Ramos (cell line): ENCODE measurements around the gene MAP3K8.
"Not testable (repeated sequence)": the region's sequence is repeated elsewhere in the genome, so short reads cannot be mapped to it uniquely, and the experiment has no call there.

Experiments used
- in situ Hi-C: fragments of 300-500 bp; cut with MboI; formaldehyde crosslinking; loops from one replicate; pipeline ENCODE4 v1.14.3; 2022; ENCODE audit warnings: low sequenced_read_pairs; ENCODE audit not compliant: unreplicated experiment

MAP3K8 gene

DNA sequence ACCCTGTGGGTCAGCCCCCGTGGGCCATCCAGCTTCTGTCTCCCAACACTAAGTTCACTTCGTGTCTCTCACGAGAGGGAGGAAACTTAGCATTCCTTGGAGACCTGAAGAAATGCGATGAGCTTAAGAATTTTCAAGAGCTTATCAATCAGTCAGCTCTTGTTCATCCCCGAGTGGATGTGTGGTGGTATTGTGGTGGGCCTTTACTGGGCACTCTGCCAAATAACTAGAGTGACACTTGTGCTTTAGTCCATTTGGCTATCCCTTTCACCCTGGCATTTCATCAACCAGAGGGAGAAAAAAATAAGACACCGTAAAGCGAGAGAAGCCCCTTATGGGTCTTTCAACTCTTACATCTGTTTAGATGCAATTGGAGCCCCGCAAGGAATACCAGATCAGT, 45.5 kb downstream of the MAP3K8 start:
- in situ Hi-C loops, result not testable (repeated sequence)

DNA sequence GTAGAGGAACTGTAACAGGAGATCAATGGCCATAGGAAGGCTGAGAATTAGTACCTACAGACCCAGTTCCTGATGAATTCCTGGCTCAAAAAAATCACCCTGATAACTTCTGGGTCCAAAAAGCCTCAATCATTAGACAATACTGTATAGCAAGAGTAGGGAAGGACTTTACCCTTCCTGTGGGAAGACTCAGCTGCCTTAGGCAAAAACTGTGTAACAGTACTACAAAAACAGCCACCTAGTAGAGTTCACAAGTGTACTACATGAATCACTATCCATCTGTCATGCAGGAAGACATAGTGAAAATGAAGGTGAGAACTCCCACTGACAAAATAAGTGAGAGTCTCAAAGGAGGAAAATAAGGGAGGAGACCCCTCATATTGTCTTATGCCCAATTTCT, 47.6 kb downstream of the MAP3K8 start:
- in situ Hi-C loops, result no loop called here

DNA sequence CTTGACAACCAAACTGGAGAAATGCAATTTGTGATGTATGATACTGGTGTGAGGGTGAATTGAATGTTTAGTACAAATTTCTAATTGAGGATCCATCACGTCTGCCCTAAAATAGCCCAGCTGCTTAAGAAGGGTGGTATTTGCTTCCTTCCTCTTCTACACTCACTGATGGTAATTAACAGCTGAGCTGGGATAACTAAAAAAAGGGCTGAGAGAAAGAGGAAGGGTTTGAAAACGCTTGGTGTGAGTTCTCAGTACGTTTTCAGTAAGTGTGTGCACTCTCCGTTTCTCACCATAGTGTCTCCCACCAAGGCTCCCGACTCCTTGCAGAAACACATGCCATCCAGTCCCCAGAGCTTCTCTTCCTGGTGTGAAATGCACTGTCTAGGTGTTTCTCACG, 54.3 kb downstream of the MAP3K8 start:
- in situ Hi-C loops, result no loop called here

DNA sequence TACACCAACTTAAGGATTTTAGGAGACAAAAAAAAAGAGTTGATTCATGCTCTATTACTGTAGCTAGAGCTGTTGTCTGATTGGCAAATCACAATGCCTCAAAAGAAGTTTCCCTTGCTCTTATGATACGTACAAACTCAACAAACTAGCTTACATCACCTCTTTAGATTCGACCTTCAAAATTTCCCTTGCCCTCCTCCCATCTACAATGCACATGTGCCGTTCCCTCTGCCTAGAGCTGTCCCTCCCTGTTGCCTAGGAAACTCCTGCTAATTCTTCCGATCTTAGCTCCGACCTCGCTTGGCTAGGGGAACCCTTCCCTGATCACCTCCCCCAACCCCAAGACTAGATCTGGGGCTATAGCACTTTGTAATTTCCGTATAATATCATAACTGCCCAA, 55.4 kb downstream of the MAP3K8 start:
- in situ Hi-C loops, result no loop called here

DNA sequence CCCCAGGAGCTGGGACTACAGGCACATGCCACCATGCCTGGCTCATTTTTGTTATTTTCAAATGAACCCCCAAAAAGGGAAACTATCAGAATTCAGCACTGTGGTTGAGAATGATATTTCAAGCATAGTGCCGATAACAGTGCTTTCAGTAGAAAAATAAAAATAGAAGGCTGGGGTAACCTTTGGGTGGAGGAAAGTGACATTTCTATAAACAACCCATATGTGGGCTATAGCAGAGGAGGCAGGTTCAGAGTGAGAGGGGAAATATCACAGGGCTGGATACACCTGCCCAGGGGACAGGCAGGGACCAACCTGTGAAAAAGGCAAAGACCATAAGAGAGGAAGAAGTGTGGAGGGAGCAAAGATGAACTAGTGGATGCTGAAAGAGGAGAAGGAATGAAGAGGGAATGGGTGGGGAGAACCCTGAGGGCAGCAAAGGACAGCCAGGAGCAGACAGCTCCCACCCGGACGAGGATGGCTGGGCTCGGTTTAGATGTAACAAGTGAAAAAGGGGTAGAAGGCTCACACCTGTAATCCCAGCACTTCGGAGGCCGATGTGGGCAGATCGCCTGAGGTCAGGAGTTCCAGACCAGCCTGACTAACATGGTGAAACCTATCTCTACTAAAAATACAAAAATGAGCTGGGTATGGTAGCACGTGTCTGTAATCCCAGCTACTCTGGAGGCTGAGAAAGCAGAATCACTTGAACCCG, 56.5 kb downstream of the MAP3K8 start:
- in situ Hi-C loops, result no loop called here

DNA sequence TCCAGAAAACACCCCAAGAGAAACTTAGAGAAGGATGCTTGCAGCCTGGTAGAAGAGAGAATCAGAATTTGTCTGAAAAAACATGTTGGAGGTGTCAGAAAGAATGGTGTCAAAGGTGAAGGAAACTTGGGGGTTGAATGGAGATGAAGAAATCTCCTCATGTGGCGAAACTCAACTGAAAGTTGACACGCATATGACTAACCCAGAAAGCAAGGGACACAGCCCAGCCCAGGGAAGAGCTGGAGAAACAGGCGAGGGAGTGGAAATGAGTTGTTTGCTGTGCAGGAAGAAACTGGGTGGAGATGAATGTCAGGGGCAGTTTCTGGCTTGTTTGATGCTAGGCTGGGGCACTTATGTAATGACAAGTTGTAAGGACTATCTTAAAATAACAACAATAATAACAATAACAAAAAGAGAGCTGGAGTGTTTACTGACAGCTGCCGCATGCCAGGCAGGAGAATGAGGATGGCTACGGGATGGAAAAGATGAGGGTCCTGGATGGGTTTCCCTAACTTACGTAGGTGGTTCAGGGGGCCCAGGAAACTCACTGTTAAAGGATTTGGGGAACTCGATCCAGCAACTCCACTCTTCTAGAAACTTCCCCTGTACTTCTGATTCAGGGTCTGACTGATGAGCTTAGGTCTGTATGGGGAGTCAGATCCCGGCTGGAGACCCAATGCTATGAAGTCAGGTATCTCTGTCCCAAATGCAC, 57.4 kb downstream of the MAP3K8 start:
- in situ Hi-C loops, result no loop called here

DNA sequence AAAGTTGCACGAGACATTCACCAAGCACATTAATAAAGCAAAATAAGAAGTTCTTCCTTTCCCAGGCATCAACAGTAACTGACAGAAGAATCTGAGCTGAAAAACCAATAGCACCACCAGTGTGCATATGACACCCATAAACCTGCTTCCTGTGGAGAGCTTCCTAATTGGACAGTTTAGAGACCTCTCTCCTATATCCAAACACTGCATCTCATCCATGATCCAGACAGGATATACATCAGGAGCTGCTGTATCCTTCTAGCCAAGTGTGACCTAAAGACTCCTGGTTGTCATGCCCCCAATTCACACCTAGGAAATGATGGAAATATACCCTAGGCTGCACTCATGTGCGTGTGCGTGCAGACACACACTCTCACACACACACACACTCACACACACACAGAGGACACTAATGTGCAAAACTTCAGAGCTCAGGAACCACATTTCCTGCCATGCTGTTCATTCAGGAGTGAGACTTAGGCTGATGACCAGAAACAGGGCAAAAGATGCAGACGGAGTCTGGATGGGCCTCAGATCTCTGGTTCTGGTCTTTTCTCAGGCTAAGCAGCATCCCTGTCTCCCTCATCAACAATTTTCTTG, 58.0 kb downstream of the MAP3K8 start:
- in situ Hi-C loops, result no loop called here

DNA sequence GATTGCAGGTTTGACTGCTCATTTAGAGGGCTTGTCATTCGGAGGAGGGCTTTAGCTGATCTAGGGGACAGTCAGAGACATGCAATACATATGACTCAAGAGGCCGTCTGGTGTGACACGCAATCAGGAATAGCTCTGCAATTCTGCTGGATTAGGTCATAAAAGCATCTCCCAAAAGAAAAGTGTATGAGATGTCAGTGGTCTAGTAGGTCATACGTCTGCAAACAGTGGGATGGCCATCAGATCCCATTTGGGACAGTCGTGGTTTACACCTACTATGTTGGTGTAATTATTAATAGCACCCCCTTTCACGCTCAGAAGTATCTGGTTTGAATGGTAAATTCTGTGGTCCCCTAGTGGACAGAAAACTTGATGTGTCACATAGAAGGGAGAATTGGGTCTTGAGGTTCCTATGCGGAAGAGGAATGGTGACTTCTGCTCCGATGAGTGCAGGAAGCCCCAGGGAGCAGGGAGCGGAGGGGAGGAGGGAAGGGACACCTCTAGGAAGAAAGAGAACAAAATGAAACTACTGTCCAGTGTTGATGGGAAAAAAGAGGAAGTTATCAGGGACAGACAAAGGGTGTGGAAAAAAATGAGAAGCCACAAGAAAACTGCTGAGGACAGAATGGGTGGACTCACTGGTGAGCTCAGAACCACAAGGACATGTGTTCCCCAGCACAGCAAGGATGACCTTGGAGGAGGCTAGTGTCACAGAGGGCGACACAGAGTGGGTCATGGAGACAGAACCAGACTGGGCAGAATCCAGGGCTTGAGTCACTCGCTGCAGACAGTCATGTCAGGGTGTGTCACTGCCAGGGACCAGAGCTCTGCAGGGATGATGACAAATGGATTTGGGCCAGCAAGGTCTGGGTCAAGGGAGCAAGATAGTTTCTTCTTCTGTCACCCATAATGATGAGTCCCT, 59.9 kb downstream of the MAP3K8 start:
- in situ Hi-C loops, result no loop called here

DNA sequence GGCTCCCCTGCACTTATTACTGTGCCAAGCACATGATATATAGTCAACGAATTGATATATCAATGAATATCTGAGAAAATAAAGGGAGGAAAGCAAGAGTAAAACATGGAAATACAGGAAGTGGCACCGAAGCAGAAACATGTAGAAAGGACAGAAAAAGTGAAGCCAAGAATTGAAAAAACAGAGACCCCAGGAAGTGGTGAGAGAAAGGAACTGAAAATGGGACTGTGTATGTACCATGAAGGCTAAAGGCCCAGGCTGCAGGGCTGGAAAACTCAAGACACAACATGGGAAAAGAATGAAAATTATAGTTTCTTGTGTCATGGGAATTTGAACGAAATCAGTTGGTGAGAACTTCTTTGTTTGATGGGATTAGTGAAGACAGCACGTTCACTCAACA, 60.6 kb downstream of the MAP3K8 start:
- in situ Hi-C loops, result no loop called here

DNA sequence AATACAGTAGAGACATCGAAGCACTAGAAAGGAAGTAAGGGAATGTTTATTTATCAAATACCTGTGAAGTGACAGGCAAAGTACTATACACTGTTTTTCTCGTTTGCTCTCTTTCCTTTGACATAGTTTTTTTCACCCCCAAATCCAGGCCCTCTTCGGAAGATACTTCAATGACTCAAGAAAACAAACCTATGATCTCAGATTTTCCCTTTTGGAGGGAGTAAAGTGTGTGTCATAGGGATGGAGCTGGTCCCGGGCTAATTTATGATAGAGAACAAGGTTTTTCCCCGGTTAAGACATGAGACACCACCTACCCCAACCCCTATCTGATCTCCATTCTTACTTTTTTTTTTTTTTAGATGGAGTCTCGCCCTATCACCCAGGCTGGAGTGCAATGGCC, 61.7 kb downstream of the MAP3K8 start:
- in situ Hi-C loops, result no loop called here

DNA sequence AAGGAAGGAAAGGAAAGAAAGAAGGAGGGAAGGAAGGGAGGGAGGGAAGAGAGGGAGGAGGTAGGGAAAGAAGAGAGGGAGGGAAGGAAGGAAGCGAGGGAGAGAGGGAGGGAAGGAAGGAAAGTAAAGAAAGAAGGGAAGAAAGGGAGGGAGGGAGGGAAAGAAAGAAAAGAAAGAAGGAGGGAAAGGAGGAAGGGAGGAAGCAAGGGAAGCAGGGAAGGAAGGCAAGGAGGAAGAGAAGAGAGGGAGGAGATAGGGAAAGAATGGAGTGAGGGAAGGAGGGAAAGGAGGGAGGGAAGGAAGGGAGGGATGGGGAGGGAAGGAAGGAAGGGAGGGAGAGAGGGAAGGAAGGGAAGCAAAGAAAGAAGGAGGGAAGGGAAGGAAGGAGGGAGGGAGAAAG, 65.8 kb downstream of the MAP3K8 start:
- in situ Hi-C loops, result no loop called here

DNA sequence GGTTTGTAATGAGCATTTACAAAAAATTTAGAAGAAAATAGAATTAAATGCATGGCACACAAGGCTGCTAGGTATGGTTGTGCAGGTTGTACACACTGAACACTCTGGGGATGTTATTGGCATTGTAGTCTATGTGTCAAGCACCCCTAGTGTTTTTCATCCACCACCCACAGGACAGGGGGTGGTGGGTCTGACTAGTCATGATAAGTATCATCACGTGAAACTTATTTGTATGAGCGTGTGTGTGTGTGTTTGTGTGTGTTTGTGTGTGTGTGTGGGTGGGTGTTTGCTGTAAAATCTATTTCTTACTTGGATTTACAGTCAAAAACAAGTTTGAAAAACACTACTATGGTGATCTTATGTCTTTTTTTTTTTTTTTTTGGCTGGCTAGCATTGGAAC, 66.5 kb downstream of the MAP3K8 start:
- in situ Hi-C loops, result no loop called here

DNA sequence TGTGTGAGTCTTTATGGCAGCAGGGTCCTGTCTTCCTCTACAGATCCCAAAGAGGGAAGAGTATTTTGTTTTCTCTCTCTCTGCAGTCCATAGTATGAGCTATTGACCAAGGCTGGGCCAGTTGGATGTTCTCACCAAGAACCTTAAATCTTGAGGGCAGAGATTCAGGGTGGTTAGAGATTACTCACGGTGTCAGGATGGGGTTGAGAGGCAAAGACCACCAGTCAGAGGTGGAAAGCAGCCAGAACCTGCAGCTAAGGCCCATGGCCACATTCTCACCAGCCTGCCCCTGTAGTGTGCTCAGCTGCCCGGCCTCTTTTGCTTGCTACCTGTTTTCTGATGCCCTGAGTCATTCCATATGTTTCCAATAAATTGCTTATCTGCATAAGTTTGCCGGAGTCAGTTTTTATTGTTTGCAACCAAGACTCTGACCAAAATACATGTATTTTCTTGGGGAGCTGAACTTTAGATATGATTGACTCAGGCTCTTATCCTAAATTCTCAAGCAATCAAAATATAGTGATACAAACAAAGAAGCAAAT, 67.0 kb downstream of the MAP3K8 start:
- in situ Hi-C loops, result no loop called here

DNA sequence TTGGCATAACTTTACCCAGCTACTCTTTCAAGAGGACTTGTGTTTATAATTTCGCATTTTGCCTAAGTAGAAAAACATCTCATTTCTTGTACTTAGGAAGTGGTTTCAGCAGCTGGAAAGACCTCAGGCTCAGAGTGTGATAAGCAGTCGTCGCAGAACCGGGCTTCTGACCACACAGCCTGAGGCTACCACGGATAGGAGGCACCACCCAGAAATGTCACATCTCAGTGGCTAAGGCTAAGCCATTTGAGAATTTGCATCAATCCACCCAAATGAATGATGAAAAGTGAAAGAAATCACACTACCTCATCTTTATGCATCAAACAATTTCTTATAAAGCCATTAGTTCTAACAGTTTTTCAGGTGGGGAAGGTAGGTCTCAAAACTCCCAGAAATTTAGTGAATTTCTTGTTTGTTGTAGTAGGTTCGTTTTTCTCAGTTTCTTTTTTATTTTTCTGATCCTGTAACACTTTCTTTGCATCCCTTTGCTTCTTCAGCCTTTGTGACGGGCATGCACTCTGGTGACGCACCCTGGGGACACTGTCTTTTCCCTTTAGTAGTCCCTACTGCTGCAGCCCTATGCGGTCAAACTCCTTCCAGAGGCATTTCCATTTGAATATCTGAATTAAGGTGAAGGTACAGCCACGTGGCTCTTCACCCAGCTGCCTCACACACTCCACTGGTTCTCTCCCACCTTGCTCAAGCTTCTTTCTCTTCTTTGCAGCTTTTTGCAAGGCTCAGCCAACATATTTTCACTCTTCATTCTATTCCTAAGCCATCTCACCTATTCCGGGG, 68.5 kb downstream of the MAP3K8 start:
- in situ Hi-C loops, result no loop called here

DNA sequence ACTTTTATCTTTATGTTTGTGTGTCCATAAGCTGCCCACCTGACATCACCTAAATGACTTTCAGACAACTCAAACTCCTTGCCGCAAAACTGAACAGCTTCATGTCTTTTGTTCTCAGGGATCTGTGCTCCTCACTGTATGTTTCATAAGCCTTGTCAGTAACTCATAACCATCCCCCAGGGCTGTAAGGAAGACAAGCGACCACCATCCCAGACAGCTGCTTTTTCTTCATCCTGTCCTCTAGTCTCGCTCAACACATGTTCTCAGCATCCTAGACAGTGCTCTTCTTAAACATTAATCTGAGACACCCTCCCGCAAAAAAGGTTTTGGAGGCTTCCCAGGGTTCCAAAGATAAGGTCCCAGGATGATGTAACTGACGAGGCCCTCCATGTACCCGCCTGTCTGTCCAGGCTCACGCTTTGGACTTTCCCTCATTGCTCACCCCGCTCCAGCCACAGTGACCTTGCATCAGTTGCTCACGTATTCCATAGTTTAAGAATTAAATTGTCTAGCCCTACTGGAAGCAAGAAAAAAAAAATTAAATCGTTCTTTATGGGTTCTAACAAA, 69.8 kb downstream of the MAP3K8 start:
- in situ Hi-C loops, result no loop called here

DNA sequence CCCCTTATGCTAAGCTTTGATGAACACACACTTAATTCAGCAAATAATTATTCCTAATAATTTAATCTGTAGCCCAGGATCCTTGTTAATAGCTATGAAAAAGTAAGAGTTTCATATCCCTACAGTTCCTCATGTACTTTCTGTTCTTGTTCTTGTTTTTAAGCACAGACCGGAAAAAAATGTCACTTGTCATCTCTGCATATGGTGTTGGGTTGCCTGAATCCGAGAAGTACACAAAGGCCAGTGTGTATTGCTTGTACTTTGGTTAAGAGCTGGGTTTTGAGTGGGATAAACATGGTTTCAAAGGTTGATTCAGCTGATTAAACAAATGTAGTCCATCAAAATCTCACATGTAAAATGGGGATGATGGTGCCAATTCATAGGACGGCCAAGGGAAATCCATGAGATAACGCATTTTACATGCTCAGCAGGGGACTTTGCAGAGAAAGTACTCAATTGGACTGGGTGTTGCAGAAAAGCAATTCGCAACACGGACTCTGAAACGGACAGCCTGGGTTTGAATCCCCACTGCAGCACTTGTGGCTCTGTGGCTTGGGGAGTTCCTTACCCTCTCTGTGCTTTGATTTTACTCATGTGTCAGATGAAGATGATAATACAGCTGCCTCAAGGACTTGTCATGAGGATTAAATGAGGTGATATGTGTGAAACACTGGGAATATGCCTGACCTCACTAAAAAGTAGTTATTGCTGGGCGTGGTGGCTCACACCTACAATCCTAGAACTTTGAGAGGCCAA, 71.7 kb downstream of the MAP3K8 start:
- in situ Hi-C loops, result no loop called here

DNA sequence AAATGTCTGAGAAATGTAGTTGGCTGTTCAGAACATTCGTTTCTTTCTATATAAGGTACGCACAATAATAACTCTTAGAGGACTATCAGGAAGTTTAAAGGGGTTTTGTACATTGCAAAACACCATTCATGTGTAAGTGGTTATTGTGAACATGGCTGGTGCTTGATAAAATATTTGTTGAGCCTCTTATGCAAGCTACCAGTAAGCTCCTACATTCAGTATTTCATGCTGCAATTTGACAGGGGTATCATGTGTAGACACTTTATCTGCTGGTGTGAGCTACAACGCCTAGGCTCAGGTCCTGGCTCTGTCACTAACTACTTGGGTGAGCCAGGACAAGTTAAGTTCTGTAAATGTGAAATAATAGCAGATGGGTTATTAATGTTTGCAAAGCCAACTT, 75.5 kb downstream of the MAP3K8 start:
- in situ Hi-C loops, result no loop called here

DNA sequence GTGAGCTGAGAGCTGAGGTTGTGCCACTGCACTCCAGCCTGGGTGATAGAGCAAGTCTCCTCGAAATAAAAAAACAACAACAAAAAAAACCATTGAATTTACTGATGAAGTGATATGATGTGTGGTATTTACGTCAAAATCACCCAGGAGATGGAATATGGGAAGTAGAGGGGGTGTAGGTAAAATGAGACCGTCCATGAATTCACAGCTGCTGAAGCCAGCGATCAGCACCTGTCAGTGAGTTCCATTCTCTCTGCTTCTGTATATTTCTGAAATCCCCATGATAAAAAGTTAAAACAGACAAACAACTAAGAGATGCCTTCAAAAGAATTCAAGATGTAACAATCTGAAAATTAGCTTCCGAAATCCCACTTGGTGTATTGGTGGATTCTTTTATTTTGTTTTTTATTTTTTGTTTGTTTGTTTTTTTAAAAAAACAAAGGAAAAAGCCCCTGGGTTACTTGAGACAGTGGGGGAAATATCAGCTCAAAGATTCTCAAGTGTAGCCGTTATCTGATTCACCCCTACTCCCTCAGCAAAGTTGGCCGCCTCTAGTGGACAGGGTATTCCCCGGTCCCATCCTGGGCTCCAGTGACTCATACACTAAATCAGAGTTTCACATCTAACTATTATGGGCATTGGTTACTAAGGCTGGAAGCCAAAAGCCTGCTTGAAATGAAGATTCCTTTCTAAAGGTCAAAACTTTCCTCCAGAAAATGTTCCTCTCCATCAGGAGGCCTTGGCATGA, 76.4 kb downstream of the MAP3K8 start:
- in situ Hi-C loops, result no loop called here
